A549 (cell line): Measurements from ENCODE around the gene KIF20B. TPM values are rescaled to one million over a fixed set of nuclear protein-coding genes. Genes with fewer than 3 reads are reported as not detected.

Experiments
- ATAC-seq, 2 experiments: fragments of 200-7000 bp in 1 of 2; fragments of >200 bp in 1 of 2; cut with Nextera tagmentation in 1 of 2; cut with Tn5 transposase in 1 of 2; 3 replicates each; pipeline versions ENCODE4 v1.8.0 to v1.9.1; 2018 to 2020; ENCODE audit warnings: mild to moderate bottlenecking in 1 of 2, moderate library complexity in 1 of 2
- CTCF ChIA-PET: fragments of 300-600 bp; sonication (Branson Sonifier 250); formaldehyde crosslinking; extraction: SDS; loops from one replicate; lab custom pipeline; 2021; ENCODE audit warnings: antibody characterized with exemption, inconsistent platforms; lab: Yijun Ruan, JAX
- POLR2A ChIA-PET: fragments of 350-600 bp; formaldehyde crosslinking; extraction: SDS; loops from one replicate; lab custom pipeline; 2021; ENCODE audit warnings: antibody characterized with exemption, inconsistent platforms; lab: Yijun Ruan, JAX
- DNase-seq, 2 experiments: peaks; one replicate each; pipeline versions ENCODE4 v3.0.0 to v3.0.0-alpha.2; 2011 to 2016; ENCODE audit warnings: low read depth in 1 of 2, low spot score in 1 of 2
- FAIRE-seq: peaks from 2 replicates; lab custom pipeline; 2011; peaks lifted over from hg19 to GRCh38; lab: Jason Lieb, UNC
- H3K27ac ChIP-seq, 2 experiments: fragments of >200 bp; sonication (Bioruptor Twin); formaldehyde crosslinking; 3 replicates each; pipeline ENCODE4 v1.5.1; 2016 to 2017
- H3K4me1 ChIP-seq: fragments of >200 bp; sonication (Bioruptor Twin); formaldehyde crosslinking; 3 replicates; pipeline ENCODE4 v1.6.1; 2016
- H3K4me2 ChIP-seq: fragments of >200 bp; sonication (Bioruptor Twin); formaldehyde crosslinking; 3 replicates; pipeline ENCODE4 v1.6.1; 2016
- H3K4me3 ChIP-seq: fragments of >200 bp; sonication (Bioruptor Twin); formaldehyde crosslinking; 3 replicates; pipeline ENCODE4 v1.5.1; 2016
- H3K9me3 ChIP-seq: fragments of >200 bp; sonication (Bioruptor Twin); formaldehyde crosslinking; 3 replicates; pipeline ENCODE4 v1.6.1; 2016
- BCL3 ChIP-seq: fragments of >200 bp; sonication (Bioruptor Twin); formaldehyde crosslinking; IDR thresholded peaks from 3 replicates; pipeline ENCODE4 v1.6.1; 2016
- BHLHE40 ChIP-seq: IDR thresholded peaks from 2 replicates; pipeline ENCODE4 v1.6.1; 2012; ENCODE audit warnings: low read depth, low read length, inconsistent platforms
- CHD2 ChIP-seq: fragments of 150-350 bp; IDR thresholded peaks from 2 replicates; pipeline ENCODE4 v1.6.1; 2014; ENCODE audit warnings: low read length; ENCODE audit not compliant: partially characterized antibody
- E2F6 ChIP-seq: IDR thresholded peaks from 2 replicates; pipeline ENCODE4 v1.6.1; 2012; ENCODE audit warnings: low read depth, borderline replicate concordance
- EHF ChIP-seq: fragments of 250-450 bp; sonication (Bioruptor Pico); IDR thresholded peaks from 2 replicates; pipeline ENCODE4 v1.5.0; 2020; ENCODE audit warnings: mild to moderate bottlenecking
- ESRRA ChIP-seq: fragments of 150-350 bp; IDR thresholded peaks from 2 replicates; pipeline ENCODE4 v1.6.1; 2014; ENCODE audit warnings: mild to moderate bottlenecking, low read length, borderline replicate concordance
- HEYL ChIP-seq: fragments of 250-450 bp; sonication (Bioruptor Pico); IDR thresholded peaks from 2 replicates; pipeline ENCODE4 v1.8.0; 2021; ENCODE audit warnings: mild to moderate bottlenecking, moderate library complexity
- HOXB5 ChIP-seq: fragments of 250-450 bp; sonication (Bioruptor Pico); IDR thresholded peaks from 2 replicates; pipeline ENCODE4 v1.5.0; 2020; ENCODE audit warnings: mild to moderate bottlenecking, moderate library complexity
- MAFK ChIP-seq: fragments of 450-650 bp; IDR thresholded peaks from 2 replicates; pipeline ENCODE4 v1.6.1; 2014; ENCODE audit not compliant: partially characterized antibody
- NFE2L2 ChIP-seq: fragments of 150-350 bp; conservative IDR thresholded peaks from 2 replicates; pipeline ENCODE4 v1.6.1; 2014; ENCODE audit warnings: low read length
- NPAS2 ChIP-seq: fragments of 250-450 bp; sonication (Bioruptor Pico); IDR thresholded peaks from 2 replicates; pipeline ENCODE4 v1.8.0; 2022; ENCODE audit warnings: mild to moderate bottlenecking, moderate library complexity, borderline replicate concordance
- PHF8 ChIP-seq: fragments of 200-600 bp; sonication (generic); IDR thresholded peaks from 2 replicates; pipeline ENCODE4 v1.6.1; 2016; ENCODE audit warnings: low read depth, mild to moderate bottlenecking, antibody characterized with exemption, moderate library complexity, borderline replicate concordance
- RAD21 ChIP-seq, 2 experiments: fragments of >200 bp in 1 of 2; sonication (Bioruptor Twin) in 1 of 2; formaldehyde crosslinking in 1 of 2; IDR thresholded peaks in 1 of 2; conservative IDR thresholded peaks in 1 of 2; 2 replicates in 1 of 2; 3 replicates in 1 of 2; pipeline ENCODE4 v1.6.1; 2012 to 2018; ENCODE audit warnings: inconsistent platforms in 1 of 2
- RARB ChIP-seq: fragments of 250-450 bp; sonication (Bioruptor Pico); IDR thresholded peaks from 2 replicates; pipeline ENCODE4 v1.8.0; 2021; ENCODE audit warnings: mild to moderate bottlenecking, moderate library complexity
- REST ChIP-seq: fragments of 200-600 bp; sonication (generic); IDR thresholded peaks from 2 replicates; pipeline ENCODE4 v1.6.1; 2016; ENCODE audit warnings: antibody characterized with exemption, mild to moderate bottlenecking, moderate library complexity
- RFX5 ChIP-seq: fragments of 450-650 bp; IDR thresholded peaks from 2 replicates; pipeline ENCODE4 v1.7.1; 2014; ENCODE audit warnings: antibody characterized with exemption, mild to moderate bottlenecking, moderate library complexity
- SMC3 ChIP-seq: fragments of >200 bp; sonication (Bioruptor Twin); formaldehyde crosslinking; IDR thresholded peaks from 3 replicates; pipeline ENCODE4 v1.6.1; 2018; ENCODE audit warnings: inconsistent platforms
- TP53 ChIP-seq: fragments of 250-450 bp; sonication (Bioruptor Pico); IDR thresholded peaks from 2 replicates; pipeline ENCODE4 v1.5.0; 2021; ENCODE audit warnings: mild to moderate bottlenecking, moderate library complexity
- ZNF302 ChIP-seq: fragments of 250-450 bp; sonication (Bioruptor Pico); IDR thresholded peaks from 2 replicates; pipeline ENCODE4 v1.9.0; 2021; ENCODE audit warnings: inconsistent platforms, mild to moderate bottlenecking, moderate library complexity
- WGBS: methylation state at CpG from one replicate; pipeline ENCODE4 v1.1.6; 2017; ENCODE audit errors: missing lambda C conversion rate; 5-methylcytosine and 5-hydroxymethylcytosine counted together
- polyA plus RNA-seq, 4 experiments: library from polyadenylated mRNA; depleted of rRNA in 3 of 4; stranded (reverse); fragments of >200 nt; fragmentation: RNase III in 1 of 4; extraction: RNeasy Plus Mini Kit Qiagen cat#74134 plus additional on column Dnase treatment in 1 of 4; gene quantifications; 2 replicates in 3 of 4; 3 replicates in 1 of 4; pipeline ENCODE4 v1.2.3, GENCODE V29; 2011 to 2017
- TF ChIP-seq, protein P1 (sequence below): IDR thresholded peaks from 2 replicates; pipeline ENCODE4 v1.6.1; 2012

The KIF20B gene
- polyA plus RNA-seq, 2 of the 4 experiments (the other 2 are of a cell fraction): 12.6 to 14.8 TPM

- POLR2A ChIA-PET: no interaction called here
- no peaks in the 10 kb centered on the region for H3K9me3 ChIP-seq
- no peak for FAIRE-seq
- H3K4me2 ChIP-seq: no peak overlapping the region
- no peaks in the 10 kb centered on the region for H3K4me1 ChIP-seq
- WGBS: 47% methylated on average over 2 of the region's 2 CpGs
- TF ChIP-seq ESRRA: no peak
- peak; percentile 61 for TF ChIP-seq NFE2L2
- TF ChIP-seq MAFK: peak; percentile 90
- TF ChIP-seq PHF8: no peak
- TF ChIP-seq EHF (CRISPR knock-in tag): no peak
- no peak for TF ChIP-seq SMC3
- no peak for TF ChIP-seq BHLHE40
- TF ChIP-seq RFX5: no peak
- no peak for TF ChIP-seq NPAS2
- no peak for TF ChIP-seq HOXB5 (CRISPR knock-in tag)
- TF ChIP-seq RARB (CRISPR knock-in tag): no peak
- TF ChIP-seq, all 56 proteins: peak for 2
- ATAC-seq (no peak), DNase-seq (no peak)
- no peak overlapping the region for H3K4me3 ChIP-seq
- CTCF ChIA-PET: no interaction called here
- no peak overlapping the region for H3K27ac ChIP-seq
Measured at GRCh38 chr10:89799573-89799972, 98.2 kb downstream of the KIF20B start.

GRCh38 chr10:89805599-89806013, 104.2 kb downstream of the KIF20B start:
- Histone ChIP-seq H3K4me2 (no peak overlapping the region), H3K4me3 (no peak overlapping the region), H3K27ac (no peak overlapping the region), H3K4me1 (no peaks in the 10 kb centered on the region), H3K9me3 (no peaks in the 10 kb centered on the region)
- ChIA-PET CTCF (no interaction called here), POLR2A (no interaction called here)
- FAIRE-seq: no peak
- ATAC-seq: no peak
- TF ChIP-seq PHF8 (no peak), HOXB5 (CRISPR knock-in tag) (no peak), CHD2 (no peak), RARB (CRISPR knock-in tag) (no peak), MAFK (no peak), ZNF302 (CRISPR knock-in tag) (no peak), TP53 (CRISPR knock-in tag) (no peak), RAD21 (conservative IDR thresholded peaks at IDR 0.05 in 1 of 2, IDR thresholded peaks at IDR 0.05 in 1 of 2) (no peak), BCL3 (no peak), REST (no peak), EHF (CRISPR knock-in tag) (no peak), NPAS2 (no peak), HEYL (CRISPR knock-in tag) (no peak), E2F6 (no peak), SMC3 (no peak)
- TF ChIP-seq, protein P1, sequence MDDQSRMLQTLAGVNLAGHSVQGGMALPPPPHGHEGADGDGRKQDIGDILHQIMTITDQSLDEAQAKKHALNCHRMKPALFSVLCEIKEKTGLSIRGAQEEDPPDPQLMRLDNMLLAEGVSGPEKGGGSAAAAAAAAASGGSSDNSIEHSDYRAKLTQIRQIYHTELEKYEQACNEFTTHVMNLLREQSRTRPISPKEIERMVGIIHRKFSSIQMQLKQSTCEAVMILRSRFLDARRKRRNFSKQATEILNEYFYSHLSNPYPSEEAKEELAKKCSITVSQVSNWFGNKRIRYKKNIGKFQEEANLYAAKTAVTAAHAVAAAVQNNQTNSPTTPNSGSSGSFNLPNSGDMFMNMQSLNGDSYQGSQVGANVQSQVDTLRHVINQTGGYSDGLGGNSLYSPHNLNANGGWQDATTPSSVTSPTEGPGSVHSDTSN: no peak
- 4% methylated on average over 2 of the region's 2 CpGs for WGBS
- no peak for DNase-seq
